Measurements from ENCODE around the gene RTP3.
"Not testable (repeated sequence)": the region's sequence is repeated elsewhere in the genome, so short reads cannot be mapped to it uniquely, and the experiment has no call there.

The RTP3 gene

DNA sequence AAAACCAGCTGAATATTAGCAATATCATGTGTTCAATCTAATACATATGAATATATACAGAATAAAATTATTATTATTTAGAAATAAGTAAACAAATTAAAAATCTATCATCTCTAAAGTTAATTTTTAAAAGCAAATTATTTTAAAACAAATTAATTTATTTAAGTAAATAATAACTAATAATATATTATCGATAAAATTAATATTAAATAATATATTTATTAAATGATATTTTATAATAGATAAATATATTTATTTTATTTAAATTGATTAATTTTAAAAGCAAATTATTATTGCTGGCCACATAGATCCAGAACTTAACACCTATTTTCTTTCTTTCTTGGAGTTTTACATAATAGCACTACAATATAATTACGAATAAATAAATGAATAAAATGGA, 22.2 kb downstream of the RTP3 start:
- no peak for DNase-seq (ENCODE audit: low spot score)

DNA sequence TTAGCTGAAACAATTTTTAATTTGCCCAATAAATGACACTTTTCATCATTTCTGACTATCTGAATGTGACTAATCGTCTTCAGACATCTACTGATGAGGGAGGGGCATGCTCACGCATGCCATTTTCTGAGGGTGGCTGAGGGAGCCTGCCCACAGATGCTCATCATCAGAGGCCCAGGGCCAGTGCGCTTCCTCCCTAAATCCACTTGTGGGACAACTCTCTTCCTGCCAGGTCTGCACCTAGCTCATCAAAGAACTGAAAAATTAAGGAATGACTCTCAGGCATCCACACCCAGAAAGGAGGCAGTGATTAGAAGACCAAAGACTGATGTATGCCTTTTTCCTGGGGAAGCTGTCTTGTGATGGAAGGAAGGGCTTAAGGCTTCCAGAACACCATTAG, 22.8 kb downstream of the RTP3 start:
- no peak for DNase-seq (ENCODE audit: low spot score)

DNA sequence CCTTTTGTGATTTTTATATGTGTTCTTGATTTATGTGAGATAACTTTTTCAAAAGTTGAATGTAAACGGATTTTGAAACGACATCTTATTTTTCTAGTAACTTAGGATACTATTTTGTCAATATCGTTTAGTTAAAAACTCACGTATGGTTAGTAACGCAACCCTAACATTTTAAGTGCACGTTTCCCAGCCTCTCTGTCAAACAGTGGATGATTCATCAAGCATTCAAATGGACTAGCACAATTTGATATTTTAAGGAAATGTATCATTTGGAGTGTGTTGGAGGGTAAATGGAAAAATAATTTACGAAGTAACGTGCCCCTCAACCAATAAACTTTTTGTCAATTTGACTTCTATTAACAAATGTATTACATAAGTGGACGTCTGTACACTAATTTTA, 23.3 kb downstream of the RTP3 start:
- DNase-seq (ENCODE audit: low spot score): no peak

DNA sequence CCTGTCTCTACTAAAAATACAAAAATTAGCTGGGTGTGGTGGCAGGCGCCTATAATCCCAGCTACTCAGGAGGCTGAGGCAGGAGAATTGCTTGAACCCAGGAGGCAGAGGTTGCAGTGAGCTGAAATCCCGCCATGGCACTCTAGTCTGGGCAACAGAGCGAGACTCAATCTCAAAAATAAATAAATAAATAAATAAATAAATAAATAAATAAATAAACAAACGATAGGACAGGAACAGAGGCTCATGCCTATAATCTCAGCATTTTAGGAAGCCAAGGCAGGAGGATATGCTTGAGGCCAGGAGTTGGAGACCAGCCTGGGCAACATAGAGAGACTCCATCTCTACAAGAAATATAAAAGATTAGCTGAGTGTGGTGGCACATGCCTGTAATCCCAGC, 24.4 kb downstream of the RTP3 start:
- DNase-seq (ENCODE audit: low spot score): not testable (repeated sequence)

DNA sequence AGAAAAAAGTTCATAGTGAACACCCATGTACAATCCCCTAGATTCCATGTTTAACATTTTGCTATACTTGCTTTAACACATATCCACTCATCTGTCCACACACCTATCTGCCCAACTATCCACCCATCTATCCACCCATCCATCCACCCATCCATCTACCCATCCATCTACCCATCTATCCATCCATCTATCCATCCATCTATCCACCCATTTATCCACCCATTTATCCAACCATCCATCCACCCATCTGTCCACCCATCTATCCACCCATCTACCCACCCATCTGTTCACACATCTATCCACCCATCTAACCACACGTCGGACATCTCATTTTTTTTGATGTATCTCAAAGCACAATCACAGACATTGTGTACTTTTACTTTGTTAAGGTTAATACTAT, 25.8 kb downstream of the RTP3 start:
- DNase-seq (ENCODE audit: low spot score): no peak

DNA sequence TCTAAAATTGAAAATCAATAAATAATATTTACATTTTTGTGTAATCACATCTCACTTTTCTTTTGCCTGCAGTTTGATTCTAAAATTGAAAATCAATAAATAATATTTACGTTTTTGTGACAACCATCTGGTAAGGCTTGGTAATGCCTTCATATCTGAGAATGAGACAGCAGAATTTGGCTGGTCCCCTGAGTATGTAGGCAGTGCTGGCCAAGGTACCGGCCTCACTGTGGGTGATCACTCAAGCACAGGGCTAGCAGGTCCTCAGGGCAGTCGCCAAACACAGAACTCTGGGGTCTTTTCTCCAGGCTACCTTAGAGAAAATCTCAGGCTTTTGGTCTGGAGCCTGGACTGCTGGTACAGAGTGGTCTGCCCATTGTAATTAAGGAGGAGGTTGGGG, 26.2 kb downstream of the RTP3 start:
- no peak for DNase-seq (ENCODE audit: low spot score)

DNA sequence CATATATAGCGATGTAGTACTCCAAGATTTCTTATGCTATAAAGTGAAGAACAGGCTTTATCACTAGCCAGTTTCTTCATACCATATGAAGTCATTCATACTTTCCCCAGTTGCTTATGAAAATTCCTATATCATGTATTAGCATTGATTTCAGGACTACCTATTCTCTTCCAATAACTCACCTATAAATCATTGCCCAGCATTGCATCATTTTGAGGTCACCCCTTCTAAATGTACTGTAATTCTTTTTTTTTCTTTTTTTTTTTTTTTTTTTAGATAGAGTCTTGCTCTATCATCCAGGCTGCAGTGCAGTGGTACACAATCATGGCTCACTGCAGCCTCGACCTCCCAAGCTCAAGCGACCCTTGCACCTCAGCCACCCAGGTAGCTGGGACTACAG, 27.1 kb downstream of the RTP3 start:
- no peak for DNase-seq (ENCODE audit: low spot score)

DNA sequence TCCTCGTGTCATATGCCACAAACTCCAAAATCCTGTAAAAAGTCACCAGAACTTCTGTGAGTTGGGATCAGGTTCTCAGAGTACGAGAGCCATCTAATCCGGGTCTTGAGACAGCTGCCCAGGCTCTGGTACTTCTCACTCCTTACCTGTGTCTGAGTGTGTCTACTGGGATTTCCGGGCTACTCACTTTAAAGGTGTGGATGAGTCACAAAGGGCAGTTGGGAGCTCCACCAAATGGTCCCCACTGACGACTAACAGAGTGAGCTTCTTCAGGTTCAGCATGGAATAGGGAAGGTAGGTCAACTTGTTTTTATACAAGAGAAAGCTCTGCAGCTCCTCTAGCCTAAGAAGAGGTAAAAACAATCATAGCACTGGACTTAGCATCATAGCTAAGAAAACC, 29.5 kb downstream of the RTP3 start:
- DNase-seq (ENCODE audit: low spot score): peak; percentile 46

DNA sequence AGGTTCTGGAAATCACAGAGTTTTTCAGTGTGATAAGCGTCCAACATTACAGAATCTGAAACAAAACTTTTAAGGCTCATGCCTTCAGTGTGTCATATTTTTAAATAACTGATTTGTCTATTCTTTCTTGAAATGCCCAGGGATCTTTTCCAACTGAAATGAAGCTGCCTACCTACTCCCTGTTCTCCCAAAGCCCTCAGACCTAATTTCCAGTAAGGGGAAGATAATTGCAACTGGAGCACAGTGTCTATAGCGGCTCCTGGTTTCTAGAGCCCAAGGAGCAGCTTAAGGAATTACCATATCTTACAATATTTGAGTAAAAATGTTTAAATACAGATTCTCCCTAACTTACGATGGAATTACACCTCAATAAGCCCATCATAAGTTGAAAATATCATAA, 35.3 kb downstream of the RTP3 start:
- DNase-seq (ENCODE audit: low spot score): no peak

DNA sequence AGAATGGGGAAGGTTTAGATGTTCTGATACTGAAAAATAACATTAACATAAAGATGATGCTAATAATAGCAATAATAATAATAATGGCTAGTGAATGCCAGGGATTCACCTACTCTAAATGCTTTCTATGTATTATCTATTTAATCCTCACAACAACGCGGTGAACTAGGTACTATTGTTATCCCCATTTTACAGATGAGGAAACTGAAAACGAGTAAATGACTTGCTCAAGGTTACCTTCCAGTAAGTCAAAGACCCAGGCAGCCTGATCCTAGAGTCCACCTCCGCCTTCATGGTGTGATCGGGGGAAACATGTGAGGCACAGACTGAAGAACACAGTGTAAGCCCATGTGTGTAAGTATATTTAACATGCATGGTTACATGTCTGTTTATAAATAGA, 38.0 kb downstream of the RTP3 start:
- no peak for DNase-seq (ENCODE audit: low spot score)

DNA sequence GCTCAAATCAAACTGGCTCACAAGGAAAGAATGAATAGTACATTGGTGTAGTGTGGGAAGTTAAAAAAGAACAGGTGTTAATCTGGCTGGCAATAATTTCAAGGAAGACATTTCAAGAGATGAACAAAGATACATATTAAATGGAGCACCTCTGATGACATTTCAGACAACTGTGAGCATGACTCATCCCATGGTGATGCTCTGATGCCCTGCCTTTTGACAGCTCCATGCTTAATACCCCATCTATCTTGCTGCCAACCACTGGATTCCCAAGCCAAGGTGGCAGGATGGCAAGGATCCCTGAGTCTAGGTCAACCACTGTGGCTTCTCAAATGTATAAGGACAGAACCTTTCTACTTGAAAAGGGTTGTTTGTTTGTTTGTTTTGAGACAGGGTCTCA, 39.0 kb downstream of the RTP3 start:
- no peak for DNase-seq (ENCODE audit: low spot score)

DNA sequence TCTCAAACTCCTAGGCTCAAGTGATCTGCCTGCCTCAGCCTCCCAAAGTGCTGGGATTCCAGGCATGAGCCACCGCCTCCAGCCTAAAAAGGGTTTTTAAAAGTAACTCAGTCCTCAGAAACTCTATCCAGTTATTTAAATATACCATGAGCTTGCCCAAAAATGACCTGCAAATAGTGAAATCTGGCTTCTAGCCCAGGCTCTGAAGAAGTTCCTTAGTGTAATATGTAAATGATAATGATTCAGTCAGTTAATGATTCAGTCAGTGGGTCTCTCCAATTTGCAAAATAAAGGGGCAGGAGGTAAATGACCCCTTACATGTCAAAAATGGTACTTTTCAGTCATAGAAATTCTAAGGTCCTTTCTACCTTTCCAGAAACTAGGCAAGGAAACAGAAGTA, 39.5 kb downstream of the RTP3 start:
- DNase-seq (ENCODE audit: low spot score): no peak

DNA sequence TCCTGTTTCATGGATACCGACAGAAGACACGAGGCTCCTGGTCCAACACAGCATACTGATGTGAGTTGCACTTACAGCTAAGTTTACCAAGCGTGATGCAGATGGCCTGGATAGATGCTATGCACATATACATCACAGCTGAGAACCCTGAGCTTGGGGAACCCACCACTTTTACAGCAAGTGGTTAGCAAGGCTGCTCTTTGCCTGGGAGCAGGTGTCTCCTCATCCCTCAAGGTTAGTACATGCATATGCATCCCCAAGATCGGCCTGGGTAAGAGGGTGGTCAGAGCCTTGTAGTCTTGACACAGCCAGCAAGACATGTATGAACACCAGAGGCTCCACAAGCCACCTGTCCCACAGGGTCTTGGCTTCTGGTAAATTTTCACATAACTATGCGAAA, 40.0 kb downstream of the RTP3 start:
- no peak for DNase-seq (ENCODE audit: low spot score)

DNA sequence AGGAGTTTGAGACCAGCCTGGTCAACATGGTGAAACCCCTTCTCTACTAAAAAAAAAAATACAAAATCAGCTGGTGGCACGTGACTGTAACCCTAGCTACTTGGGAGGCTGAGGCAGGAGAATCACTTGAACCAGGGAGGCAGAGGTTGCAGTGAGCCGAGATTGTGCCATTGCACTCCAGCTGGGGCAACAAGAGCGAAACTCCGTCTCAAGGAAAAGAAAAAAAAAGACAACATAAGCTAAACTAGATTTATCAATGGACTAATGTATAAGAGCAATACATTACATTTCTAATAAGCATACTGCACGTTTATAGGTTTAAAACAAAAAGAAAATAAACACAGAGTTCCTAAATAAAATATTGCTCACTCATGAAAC, 40.6 kb downstream of the RTP3 start:
- DNase-seq (ENCODE audit: low spot score): not testable (repeated sequence)

DNA sequence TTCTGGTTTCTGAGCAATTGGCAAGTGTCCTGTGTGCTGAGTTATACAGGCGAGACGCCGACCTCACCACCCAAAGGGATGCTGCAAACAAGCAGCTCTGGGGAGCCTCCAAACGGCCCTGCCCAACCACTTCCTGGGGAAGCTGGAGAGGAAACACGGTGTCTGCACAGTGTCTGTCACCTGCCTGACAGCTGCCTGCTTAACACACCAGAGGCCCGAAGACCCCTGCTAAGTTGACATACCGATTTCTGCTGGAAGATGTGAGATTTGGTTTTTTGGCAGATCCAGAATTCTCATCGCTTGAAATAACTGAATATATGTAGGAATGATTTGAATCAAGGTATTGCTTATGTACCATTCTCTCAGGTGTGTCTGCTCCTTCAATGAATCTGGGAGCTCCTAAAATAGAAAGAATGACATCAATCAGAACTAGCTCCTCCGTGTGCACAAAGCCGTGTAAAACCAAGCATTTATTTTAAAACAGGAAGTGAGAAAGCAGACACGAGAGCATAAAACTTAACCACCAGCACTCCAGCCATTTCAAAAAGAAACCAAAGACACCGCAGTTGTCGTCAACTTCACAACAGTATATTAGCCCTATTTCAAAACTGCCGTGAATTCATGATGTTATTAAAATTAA, 41.1 kb downstream of the RTP3 start:
- DNase-seq (ENCODE audit: low spot score): no peak

DNA sequence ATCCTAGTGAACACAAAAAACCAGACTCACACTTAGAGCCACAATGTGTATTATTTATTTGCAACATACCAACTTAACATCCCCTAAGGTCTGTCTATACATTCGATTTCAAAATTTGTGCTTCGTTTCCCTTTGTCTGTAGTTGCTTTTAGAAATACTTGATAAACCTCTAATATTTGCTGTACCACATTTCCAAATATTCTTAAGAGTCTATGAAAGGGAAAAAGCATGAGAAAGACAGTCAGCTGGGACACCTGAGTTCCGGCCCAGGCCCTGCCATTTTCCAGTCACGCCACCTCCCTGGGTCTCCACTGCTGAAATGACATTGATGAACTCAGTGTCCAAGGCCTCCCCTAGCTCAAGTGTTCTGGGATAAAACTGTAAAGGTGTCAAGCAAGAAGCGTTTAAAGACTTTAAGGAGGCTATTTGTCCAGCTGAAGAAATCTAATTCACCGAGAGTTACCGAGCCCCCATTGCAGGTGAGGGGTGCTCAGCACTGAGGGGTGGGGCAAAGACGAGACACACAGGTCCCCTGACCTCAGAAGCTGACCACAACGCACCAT, 41.7 kb downstream of the RTP3 start:
- DNase-seq (ENCODE audit: low spot score): no peak

DNA sequence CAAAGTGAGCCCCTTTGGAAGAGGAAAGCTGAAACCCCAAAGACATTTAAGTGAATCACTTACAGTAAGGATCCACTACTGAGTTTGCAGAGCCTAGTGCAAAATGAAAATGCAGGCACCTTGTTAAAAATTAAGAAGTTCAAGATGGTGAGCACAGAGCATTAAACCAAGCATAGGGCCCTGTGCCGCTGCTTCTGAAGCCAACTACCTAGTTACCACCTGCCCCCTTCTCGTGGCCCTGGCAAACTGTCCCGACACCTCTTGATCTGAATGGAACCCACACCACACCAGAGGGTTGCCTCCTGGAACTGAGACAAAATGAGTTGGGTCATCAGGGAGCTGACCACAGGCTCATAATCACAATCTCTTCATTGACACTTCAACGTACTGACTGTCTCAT, 42.8 kb downstream of the RTP3 start:
- DNase-seq (ENCODE audit: low spot score): no peak

DNA sequence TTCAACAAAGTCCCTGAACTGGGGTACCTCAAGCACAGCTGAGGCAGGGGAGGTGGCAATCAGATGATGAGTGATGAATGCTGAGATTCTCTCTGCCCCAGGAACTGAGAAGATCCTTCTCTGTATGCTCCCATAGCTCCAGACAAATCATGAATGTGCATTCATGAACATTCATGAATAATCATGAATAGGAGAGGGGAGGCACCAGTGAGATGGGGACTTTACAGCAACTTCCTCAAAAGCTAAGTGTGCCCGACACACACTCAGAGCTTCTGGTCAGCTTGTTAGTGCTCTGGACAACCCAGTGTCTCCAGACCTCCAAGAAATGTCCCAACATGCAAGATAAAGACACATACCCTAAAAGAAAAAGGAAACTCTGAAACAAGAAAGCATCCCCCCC, 44.1 kb downstream of the RTP3 start:
- DNase-seq (ENCODE audit: low spot score): no peak

DNA sequence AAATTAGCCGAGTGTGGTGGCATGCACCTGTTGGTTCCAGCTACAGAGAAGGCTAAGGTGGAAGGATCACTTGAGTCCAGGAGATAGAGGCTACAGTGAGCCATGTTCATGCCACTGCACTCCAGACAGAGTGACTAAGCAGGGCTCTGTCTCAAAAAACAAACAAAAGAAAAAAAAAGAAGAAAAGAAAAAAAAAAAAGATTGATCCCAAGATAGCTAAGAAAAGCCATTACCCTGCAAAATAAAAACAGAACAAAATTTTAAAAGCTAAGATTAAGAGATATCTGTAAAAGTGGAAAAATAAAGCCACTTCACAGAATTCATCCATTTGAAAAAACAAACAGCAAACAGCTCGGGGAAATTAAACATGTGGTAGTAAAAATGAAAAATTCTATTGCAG, 44.6 kb downstream of the RTP3 start:
- DNase-seq (ENCODE audit: low spot score): no peak

DNA sequence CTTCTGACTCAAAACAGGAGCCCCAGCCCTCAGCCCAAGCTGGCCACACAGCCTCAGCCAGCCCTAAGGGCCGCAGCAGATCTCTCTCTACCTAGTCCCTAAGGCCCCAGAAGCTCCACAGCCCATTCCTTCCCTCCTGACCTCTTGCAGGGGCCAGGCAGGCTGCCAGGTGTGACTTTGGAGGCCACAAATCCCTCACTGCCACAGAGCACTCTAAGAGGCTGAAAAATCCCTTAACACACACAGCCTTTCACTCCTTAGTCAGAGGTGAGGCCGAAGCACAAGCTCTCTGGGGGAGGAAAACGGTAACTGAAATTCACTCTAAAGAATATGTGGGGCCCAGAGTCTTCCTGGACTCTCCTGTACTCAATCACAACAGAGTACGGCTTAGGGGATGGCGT, 45.0 kb downstream of the RTP3 start:
- no peak for DNase-seq (ENCODE audit: low spot score)

DNA sequence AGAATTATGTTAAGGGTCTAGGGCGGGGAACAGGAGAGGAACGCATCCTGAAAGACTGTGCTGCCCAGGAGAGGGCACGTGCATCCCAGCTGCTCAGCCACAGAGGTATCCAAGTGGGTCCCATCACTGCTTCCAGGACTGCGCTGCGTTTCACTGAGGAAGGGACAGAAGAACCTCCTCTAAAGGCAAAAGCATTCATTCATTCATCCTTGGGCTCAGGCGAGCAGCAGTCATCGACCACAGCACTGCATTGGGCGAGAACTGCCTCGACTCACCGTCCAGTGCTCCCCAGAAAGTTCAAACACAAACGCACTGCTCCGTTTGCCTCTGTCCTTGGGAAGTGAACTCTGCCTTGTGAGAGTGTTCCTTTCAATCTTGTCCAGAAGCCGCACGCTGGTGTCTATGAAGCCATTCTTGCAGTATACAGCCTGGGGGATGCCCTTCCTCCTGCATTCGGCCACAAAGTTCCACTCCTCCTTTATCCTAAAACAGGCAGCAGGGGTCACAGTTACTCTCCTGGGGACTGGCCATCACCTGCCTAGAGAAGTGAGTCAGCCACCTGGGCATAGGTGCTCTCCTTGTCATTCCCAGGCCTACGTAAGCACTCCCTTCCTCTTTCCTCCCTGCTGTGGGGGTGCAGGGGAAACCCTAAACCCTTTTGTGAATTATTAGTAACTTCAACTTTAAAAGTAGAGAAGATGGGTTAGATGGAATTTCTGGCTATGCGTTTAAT, 47.2 kb downstream of the RTP3 start:
- DNase-seq (ENCODE audit: low spot score): no peak

DNA sequence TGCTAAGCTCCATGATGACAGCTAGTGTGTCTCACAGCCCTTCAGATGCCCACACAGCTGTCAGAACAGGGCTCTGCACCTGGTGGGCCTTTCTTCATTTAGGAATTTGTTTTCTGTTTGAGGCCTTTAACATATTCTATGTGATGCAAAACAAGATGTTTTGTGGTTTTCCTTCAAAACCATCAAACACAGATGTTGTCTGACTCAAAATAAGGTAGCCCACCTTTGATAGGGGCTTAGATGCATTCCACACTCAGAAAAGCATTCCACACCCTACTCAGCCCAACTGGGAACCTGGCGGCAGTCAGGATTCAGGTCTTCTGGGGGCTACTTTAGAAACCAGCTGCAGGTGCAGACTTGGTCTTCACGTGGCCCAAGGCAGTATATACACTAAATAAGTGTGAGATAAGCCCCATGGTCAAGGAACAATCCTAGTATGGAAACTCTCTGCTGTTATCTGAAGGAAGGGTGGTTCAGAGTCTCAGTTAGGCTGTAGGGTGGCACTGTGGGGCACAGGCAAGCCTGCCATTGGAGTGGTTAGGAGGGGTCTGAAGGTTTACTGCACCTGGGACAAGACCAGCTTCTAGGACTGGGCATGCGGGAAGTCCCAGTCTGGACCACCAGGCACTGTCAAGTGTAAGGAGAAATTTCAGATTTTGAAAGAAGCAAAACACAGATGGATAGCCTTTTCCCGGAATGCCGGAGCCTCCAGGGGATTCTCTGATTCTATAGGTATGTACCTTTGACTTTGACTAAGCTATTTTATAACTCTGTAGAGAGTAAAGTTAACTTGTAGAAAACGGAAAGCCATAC, 48.2 kb downstream of the RTP3 start:
- no peak for DNase-seq (ENCODE audit: low spot score)

DNA sequence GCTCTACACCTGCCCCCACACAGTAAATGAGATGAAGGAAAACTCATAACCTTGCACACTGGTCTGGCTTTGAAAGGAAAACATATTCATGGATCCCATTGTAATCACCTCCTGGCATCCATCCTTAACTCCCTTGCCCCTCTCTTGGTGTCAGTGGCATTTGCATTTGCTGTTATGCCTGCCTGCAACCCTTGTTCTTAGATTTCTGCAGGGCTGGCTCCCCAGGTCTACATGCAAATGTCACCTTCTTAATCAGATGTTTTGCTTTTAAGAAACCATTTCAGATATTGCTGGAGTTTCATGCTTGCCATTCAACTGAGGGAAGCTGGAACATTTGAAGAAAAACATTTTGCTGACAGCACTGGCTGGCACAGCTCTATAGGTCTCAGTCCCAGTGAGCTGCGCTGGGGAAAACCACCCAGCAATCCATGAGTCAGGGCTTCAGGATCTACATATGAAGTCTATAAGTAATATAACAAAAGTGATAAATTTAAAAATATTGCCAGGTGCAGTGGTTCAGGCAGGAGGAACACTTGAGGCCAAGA, 49.2 kb downstream of the RTP3 start:
- DNase-seq (ENCODE audit: low spot score): no peak
